PFSK-1 (cell line): Measurements from ENCODE around the gene LRRC8A.

Source experiments
- FOXP2 ChIP-seq: optimal IDR thresholded peaks from 2 replicates; pipeline ENCODE3; 2011; ENCODE audit warnings: borderline replicate concordance, control low read depth, inconsistent platforms; ENCODE audit not compliant: insufficient read depth; ENCODE audit errors: extremely low read length, extremely low read depth
- POLR2AphosphoS5 ChIP-seq: IDR thresholded peaks from 2 replicates; pipeline ENCODE4 v1.6.1; 2012; ENCODE audit warnings: low read depth, mild to moderate bottlenecking, control low read depth, low read length, moderate library complexity
- REST ChIP-seq, 2 experiments: IDR thresholded peaks; 2 replicates each; pipeline versions ENCODE4 v1.6.1 to v1.8.0; 2011 to 2012; ENCODE audit warnings: low read depth in 2 of 2, low read length in 2 of 2, control low read depth in 1 of 2, inconsistent platforms in 1 of 2, mild to moderate bottlenecking in 1 of 2, moderate library complexity in 1 of 2; ENCODE audit not compliant: insufficient read depth in 1 of 2
- SIN3A ChIP-seq: IDR thresholded peaks from 2 replicates; pipeline ENCODE4 v1.6.1; 2012; ENCODE audit warnings: mild to moderate bottlenecking, low read length, moderate library complexity, borderline replicate concordance; ENCODE audit not compliant: insufficient read depth
- TAF1 ChIP-seq: IDR thresholded peaks from 2 replicates; pipeline ENCODE4 v1.6.1; 2012; ENCODE audit warnings: low read length, control low read depth, borderline replicate concordance; ENCODE audit not compliant: insufficient read depth

LRRC8A gene

GRCh38 chr9:128870128-128870940 lies 11.6 kb upstream of the LRRC8A start:
- TF ChIP-seq TAF1 (no peak), SIN3A (no peak), FOXP2 (no peak), REST (IDR thresholded peaks at IDR 0.05; ENCODE audit: insufficient read depth in 1 of 2, low read depth in 2 of 2, low read length in 2 of 2) (no peak), POLR2AphosphoS5 (no peak)

- no peak for TF ChIP-seq REST (IDR thresholded peaks at IDR 0.05; ENCODE audit: insufficient read depth in 1 of 2, low read depth in 2 of 2, low read length in 2 of 2)
- TF ChIP-seq POLR2AphosphoS5, result no peak
Observed at GRCh38 chr9:128877852-128878251, 4.1 kb upstream of the LRRC8A start.

- TF ChIP-seq SIN3A, result no peak
- TF ChIP-seq POLR2AphosphoS5, result no peak
- no peak for TF ChIP-seq REST (IDR thresholded peaks at IDR 0.05; ENCODE audit: insufficient read depth in 1 of 2, low read depth in 2 of 2, low read length in 2 of 2)
- no peak for TF ChIP-seq TAF1
- TF ChIP-seq FOXP2, result no peak
Observed at GRCh38 chr9:128882677-128883603, 1.0 kb downstream of the LRRC8A start.

- TF ChIP-seq REST (IDR thresholded peaks at IDR 0.05; ENCODE audit: insufficient read depth in 1 of 2, low read depth in 2 of 2, low read length in 2 of 2), result no peak
- no peak for TF ChIP-seq SIN3A
- TF ChIP-seq FOXP2, result no peak
- TF ChIP-seq TAF1, result no peak
- TF ChIP-seq POLR2AphosphoS5, result no peak
Observed at GRCh38 chr9:128884164-128884563, 2.2 kb downstream of the LRRC8A start.
